Occipital lobe (tissue), 2 donors: Measurements from ENCODE around the gene DBF4. TPM values are rescaled to one million over a fixed set of nuclear protein-coding genes. Genes with fewer than 3 reads are reported as not detected.
A peak's percentile ranks its signal among the peaks of the same experiment; 100 is the strongest.
"Not testable (repeated sequence)": the region's sequence is repeated elsewhere in the genome, so short reads cannot be mapped to it uniquely, and the experiment has no call there.

Experiments used
- DNase-seq: peaks from one replicate; lab custom pipeline; 2025; lab: John Stamatoyannopoulos, UW
- total RNA-seq: library from RNA; depleted of rRNA; stranded (reverse); fragments of >200 nt; gene quantifications from one replicate; pipeline ENCODE4 v1.2.3, GENCODE V29; 2014

Gene DBF4
- total RNA-seq, 1 donor from 2014 or later, result 14.5 TPM

DNA sequence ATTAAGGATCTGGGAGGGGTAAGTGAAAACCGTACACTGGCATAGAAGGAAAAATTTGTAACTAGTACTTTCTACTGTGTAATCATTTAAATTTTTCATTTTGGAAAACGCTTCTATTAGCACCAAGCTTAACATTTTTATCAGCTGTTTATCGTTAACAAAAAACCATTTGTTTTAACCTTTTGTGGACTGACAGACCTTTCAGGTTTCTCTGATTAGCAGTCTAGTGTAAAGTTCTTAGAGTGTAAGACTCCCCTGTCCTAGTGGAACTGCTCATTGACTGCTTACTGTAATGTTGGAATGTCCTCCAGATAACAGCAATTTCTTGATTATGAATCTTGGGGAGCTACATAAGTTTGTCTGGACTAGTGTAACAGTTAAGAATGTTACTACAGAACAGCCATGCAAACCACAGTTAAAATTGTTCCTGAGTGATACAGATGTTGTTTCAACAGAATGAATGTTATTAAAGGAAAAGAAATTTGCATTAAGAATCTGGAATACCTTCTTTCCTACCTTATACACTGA, 2.0 kb downstream of the DBF4 start:
- DNase-seq, result no peak

DNA sequence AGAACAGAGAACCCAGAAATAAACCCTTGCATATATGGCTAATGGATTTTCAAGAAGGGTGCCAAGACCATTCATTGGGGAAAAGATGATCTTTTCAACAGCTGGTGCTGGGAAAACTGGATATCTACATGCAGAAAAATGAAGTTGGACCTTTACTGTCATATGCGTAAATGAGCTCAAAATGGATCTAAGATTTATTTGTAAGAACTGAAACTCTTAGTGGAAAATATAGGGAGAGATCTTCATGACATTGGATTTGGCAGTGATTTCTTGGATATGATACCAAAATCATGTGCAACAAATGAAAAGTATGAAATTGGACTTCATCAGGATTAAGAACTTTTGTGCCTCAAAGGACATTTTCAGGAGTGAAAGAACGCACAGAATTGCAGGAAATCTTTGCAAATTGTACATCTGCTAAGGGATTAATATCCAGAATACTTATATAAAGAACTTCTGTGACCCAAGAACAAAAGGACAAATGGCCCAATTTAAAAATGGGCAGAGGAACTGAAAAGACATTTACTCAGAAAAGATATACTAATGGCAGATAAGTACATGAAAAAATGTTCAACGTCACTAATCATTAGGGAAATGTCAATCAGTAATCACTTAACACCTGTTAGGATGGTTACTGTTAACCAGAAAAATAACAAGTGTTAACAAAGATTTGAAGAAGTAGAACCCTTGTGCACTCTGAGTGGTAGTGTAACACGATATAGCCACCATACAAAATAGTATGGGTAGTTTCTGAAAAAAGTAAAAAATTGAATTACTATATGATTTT, 6.1 kb downstream of the DBF4 start:
- DNase-seq, result no peak

DNA sequence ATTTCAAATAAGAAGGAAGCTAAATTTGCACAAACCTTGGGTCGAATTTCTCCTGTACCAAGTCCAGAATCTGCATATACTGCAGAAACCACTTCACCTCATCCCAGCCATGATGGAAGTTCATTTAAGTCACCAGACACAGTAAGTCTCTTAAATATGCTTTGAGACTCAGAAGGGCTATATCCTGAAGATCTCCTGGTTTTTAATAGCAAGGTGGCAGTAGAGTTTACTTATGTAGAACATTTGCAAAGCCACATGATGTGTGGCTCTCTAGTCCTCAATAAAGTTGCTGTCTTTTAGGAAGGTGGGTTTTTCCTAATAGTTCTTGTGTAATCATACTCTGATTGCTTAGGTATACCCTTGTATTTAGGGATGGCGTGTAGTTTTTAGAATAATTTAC, 8.7 kb downstream of the DBF4 start:
- DNase-seq, result no peak

DNA sequence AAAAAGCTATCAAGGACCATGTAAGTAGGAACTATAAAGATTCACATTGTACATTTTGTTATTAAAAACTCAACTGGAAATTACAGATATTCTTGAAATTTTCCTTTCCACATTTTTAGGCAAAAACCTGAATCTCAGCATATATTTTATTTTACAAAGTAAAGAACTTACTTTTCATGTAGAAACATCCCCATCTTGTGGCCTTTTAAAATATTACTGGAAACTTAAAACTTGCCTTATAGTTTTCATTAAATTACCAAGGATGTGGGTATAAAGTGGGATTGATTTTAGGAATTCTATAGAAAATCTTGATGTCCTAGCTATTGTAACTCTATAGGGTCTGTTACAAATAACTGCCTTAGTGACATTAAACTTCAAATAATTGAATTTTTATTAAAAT, 10.6 kb downstream of the DBF4 start:
- DNase-seq, result no peak

DNA sequence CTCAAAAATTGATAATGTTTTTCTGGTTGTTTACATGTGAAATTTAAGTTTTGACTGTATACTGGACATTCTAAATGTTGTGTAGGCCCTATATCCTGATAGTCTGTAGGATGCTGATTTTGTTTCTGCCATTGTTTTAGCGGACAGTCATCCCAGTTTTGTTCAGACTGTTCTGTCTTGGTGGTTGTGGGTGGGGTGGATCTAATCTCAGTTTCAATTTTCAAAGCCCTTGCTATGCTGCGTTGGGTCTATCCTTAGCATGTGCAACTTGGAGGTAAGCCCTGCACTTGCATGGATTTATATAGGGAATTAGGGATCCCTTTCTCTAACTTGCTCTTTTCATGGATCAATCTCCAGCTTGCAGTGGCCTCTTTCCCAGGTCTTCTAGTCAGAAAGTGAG, 19.1 kb downstream of the DBF4 start:
- no peak for DNase-seq

DNA sequence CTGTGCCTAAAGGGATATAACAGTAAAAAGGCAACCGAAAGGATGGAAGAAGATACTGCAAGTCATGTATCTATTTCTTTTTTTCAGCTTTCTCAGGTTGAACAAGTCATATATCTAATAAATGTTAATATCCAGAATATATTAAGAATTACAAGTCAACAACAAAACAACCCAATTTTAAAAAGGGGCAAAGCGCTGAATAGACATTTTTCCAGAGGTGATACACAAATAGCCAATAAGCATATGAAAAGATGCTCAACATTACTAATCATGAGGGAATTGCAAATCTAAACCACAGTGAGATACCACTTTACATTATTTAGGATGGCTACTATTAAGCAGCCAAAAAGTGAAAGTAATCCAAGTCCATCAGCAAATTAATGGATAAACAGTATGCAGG, 23.0 kb downstream of the DBF4 start:
- DNase-seq, result no peak

DNA sequence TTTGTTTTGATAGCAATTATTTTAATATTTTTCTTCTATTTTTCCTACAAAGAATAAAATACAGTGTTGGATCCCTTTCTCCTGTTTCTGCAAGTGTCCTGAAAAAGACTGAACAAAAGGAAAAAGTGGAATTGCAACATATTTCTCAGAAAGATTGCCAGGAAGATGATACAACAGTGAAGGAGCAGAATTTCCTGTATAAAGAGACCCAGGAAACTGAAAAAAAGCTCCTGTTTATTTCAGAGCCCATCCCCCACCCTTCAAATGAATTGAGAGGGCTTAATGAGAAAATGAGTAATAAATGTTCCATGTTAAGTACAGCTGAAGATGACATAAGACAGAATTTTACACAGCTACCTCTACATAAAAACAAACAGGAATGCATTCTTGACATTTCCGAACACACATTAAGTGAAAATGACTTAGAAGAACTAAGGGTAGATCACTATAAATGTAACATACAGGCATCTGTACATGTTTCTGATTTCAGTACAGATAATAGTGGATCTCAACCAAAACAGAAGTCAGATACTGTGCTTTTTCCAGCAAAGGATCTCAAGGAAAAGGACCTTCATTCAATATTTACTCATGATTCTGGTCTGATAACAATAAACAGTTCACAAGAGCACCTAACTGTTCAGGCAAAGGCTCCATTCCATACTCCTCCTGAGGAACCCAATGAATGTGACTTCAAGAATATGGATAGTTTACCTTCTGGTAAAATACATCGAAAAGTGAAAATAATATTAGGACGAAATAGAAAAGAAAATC, 31.0 kb downstream of the DBF4 start:
- not testable (repeated sequence) for DNase-seq

DNA sequence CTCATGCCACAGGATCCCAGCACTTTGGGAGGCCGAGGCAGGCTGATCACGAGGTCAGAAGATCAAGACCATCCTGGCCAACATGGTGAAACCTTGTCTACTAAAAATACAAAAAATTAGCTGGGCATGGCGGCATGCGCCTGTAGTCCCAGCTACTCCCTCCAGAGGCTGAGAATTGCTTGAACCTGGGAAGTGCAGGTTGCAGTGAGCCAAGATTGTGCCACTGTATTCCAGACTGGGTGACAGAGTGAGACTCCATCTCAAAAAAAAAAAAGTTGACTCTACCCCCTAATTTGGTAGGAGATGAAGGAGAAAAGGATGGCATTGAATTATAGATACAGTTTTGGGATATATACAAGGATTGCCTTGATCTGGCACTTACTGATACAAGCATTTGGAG, 32.5 kb downstream of the DBF4 start:
- not testable (repeated sequence) for DNase-seq

DNA sequence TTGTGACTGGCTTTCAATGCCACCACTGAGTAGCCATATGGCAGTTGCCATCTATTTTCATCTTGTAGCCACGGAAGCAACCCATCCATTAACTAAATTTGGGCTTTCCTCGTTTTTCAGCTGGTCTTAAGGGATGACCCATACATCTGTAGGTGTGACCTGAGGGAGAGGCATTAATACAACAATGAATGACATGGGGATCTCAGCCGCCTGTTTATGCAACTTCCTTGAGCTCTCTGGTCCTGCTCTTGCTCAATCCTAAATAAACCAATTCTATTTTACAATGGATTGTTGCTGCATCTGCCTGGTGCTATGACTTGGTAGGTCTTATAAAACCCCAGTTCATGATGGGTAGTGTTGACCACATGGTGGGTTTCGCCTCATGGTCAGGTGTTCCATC, 35.8 kb downstream of the DBF4 start:
- DNase-seq, result no peak

DNA sequence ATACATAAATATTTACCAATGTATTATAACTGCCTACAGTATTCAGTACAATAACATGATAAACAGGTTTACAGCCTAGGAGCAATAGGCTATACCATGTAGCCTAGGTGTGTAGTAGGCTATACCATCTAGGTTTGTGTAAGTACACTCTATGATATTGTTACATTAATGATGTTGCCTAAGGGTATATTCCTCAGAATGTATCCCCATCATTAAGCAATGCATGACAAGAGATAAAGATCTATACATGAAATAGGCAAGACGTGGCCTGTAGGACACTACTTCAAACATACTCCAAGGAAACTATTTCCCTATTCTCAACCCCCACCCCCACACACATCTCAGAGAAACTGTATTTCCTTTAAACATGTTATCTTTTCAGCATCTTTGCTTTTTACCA, 42.4 kb downstream of the DBF4 start:
- DNase-seq, result no peak

DNA sequence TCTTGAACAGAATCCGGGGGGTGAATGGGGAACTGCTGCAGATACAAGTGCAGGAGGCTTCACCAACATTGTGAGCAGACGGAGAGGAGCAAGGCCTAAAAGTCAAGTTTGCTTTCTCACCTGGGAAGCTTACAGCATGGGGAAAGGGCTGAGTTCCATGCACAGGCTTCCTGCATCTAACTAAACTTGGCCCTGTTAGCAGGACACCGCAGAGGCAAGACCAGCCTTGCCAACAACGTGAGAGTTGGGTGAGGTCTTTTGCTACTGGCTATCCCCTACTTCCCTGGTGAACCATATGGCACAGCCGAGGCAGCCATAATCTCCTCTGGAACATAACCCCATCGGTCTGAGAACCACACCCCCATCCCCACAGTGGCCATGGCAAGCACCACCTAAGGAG, 43.6 kb downstream of the DBF4 start:
- no peak for DNase-seq

DNA sequence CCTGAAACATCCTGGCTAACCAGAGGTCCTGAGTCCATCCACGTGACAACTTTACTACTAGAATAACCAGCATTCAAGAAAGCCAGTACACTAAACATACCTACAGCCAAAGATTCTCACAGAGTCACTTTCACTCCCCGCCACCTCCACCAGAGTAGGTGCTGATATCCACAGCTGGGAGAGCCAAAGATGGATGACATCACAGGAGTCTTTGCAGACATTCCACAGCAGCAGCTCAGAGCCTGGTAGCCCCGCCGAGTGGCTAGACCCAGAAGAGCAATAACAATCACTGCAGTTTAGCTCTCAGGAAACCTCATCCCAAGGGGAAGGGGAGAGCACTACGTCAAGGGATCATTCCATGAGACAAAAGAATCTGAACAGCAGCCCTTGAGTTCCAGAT, 44.3 kb downstream of the DBF4 start:
- DNase-seq, result no peak

DNA sequence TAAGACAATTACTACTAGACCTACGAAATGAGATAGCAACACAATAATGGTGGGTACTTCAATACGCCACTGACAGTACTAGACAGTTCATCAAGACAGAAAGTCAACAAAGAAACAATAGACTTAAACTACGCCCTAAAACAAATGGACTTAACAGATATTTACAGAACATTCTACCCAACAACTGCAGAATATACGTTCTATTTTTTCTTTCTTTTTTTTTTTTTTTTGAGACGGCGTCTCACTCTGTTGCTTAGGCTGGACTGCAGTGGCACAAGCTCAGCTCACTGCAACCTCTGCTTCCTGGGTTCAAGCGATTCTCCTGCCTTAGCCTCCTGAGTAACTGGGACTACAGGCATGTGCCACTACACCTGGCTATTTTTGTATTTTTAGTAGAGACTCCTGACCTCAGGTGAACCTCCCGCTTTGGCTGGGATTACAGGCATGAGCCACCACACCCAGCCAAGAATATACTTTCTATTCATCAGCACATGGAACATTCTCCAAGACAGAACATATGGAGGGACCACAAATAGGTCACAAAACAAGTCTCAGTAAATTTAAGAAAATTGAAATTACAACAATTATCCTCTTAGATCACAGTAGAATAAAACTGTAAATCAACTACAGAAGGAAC, 46.6 kb downstream of the DBF4 start:
- not testable (repeated sequence) for DNase-seq

DNA sequence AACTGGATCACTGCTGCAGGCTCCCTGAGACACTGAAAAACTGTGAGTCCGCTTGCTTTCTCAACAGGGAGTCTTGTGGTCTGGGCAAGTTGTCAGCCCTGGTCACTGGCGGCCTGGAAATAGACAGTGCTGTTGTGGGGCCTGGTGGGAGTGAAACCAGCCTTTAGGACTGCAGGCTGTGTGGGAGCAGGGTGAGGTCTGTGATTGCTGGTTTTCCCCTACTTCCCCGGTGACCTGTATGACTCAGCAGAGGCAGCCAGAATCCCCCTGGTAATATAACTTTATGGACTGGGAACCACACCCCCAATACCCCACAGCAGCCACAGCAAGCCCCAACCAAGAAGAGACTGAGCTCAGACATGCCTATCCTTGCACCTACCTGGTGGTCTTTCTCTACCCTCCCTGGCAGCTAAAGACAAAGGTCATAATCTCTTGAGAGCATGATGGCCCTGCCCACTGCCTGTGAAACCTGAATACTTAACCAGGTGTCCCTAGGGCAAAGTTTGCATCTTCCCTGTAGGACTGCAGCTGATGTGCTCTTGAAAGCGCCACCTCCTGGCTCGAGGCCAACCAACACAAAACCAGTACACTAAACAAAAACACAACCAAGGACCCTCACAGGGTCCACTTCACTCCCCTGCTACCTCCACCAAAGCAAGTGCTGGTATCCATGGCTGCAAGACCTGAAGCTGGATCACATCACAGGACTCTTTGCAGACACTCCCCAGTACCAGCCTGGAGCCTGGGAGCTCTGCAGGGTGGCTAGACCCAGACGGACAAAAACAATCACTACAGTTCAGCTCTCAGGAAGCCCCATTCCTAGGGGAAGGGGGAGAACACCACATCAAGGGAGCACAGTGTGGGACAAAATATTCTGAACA, 50.5 kb downstream of the DBF4 start:
- no peak for DNase-seq

DNA sequence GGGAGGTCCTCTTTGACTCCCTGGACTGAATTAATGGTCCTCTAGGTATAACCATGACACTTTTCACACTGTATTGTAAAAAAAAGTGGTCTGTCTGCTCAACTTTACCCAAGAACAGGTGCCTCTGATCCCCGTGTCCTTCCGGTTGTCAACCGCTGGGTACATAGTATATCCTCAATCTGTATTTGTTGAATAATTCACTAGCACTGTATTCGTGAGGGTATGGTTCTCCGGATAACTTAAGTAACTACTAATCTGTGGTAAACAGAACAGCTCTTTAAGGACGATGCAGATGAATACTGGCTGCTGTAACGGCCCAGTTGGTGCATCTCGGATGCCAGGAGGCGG, 57.3 kb downstream of the DBF4 start:
- no peak for DNase-seq

DNA sequence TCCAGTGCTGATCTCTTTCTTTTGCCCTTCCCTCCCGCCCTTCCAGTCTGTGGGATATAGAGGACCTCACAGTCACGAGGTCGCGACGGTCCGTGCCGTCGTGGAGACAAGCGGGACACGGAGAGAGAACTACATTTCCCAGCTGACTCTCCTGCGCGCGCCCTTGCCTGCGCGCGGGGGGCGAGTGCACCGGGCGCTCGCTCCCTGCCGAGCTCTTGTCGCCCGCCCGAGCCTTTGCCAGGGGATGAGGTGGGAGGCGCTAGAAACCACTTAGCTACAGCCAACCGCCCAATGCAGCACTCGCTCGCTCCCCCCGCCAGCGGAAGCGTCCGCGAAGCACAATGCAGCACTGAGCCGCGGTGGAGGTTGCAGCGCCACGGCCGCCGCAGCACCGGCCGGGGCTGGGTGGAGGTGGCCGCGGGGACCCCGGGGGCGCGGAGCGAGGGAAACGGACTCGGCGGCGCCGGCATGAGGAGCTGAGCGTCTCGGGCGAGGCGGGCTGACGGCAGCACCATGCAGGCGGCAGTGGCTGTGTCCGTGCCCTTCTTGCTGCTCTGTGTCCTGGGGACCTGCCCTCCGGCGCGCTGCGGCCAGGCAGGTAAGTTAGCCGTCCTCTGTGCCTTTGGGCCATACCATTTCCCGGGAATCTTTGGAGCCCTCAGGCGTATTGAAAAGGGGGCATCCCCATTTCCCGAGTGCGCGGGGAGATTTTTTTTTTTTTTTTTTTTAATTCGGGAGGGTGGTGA, 57.8 kb downstream of the DBF4 start, which contains the start of gene ADAM22:
Gene ADAM22, plus strand, starts transcription at position 299 of the 746 bp plus-strand sequence. Its CDS starts 215 bp downstream, at position 514.
- DNase-seq, result peak; percentile 96

DNA sequence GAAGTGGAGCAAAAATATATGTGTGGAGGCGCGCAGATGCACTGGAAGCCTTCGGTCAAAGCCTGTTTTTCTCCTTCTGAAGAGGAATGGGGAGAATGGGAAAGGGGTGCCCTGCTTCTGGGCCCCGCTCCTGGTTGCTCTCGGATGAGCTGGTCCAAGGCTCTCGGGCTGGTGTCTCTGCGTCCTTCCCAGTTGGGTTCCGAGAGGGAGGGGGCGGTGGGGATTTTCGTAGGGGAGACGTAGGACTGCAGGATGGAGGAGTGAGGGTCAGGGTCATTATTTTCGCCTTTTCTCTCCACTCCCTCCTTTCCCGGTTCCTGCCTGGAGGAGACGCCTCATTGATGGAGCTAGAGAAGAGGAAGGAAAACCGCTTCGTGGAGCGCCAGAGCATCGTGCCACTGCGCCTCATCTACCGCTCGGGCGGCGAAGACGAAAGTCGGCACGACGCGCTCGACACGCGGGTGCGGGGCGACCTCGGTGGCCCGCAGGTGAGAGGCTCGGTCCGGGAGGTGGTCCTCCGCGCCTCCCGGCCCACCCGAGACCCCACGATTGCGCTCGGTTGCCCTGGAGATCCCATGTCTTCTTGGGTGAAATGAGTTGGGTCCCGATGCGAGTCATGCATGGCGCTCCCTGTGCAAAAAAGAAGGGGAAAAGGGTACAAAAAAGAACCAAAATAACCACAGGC, 58.5 kb downstream of the DBF4 start:
- peak; percentile 45 for DNase-seq

DNA sequence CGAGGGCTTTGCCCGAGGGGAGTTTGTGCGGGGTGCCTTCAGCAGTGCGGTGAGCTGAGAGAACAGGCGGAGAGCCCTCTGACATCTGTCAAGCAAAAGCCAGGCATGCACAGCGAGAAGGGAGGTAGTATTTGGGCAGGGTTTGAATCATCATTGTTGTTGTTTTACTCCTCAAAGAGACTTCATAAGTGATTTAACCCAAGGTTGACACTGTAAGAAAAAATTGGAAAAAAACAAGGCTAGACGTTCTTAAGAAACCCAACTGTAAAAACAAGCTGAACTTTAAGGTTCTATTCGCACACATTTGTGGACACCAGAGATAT, 59.1 kb downstream of the DBF4 start:
- no peak for DNase-seq

DNA sequence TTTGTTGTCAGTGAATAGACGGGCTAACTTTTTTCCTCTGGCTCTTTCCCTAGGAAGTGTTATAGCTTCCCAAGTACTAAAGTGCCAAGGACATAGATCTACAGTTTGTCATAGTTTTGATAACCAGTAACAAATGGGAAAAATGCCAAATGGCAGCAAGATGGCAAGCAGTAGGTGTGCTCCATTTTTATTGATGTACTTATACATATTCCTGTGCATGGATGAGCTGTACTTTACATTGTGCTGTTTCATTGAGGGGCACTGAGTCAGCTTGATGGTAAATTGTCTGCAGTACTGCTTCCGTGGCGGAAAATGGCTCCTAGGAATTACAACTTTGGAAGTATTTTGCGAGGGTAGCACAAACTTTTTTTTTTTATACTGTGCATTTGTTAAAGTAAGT, 64.8 kb downstream of the DBF4 start:
- DNase-seq, result no peak

DNA sequence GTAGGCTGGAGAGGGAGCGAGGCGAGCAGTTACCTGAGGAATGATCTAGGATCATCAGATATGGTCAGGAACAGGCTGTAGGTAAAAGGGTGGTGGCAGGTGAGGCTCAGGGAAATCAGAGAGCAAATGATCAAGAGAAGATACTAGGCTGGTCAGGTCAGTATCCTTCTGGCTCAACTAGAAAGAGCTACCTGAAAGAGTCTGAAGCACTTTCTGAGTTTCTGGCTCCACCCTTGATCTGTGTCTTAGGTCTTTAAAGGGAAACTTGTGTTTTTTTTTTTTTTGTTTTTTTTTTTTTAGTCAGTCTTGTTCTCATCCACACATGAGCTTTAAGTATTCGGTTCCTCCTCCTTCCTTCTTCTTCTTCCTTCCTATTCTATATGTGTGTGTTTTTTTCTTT, 68.3 kb downstream of the DBF4 start:
- no peak for DNase-seq
